Measurements from ENCODE around the gene FNTB. TPM values are rescaled to one million over a fixed set of nuclear protein-coding genes. Genes with fewer than 3 reads are reported as not detected.

FNTB gene
- total RNA-seq, 1 donor from 2014 or later, result 19.9 TPM

DNA sequence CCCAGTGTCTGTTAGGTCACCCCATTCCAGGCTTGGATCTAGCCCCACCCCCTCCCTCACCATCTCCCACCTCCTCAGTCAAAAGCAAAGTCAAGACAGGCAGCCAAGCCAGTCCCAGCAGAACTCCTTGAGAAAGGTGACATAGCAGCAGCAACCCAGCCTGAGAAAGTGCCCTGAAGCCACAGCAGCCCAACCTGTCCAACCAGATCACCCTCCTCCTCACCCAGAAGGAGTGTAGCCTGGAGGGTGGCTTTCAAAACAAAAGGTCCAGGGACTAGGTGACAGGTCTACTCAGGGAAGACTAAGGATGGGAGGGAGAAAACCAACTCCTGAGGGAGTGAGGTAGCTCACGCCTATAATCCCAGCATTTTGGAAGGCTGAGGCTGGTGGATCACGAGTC, 19.7 kb upstream of the FNTB start:
- TF ChIP-seq, protein P1, sequence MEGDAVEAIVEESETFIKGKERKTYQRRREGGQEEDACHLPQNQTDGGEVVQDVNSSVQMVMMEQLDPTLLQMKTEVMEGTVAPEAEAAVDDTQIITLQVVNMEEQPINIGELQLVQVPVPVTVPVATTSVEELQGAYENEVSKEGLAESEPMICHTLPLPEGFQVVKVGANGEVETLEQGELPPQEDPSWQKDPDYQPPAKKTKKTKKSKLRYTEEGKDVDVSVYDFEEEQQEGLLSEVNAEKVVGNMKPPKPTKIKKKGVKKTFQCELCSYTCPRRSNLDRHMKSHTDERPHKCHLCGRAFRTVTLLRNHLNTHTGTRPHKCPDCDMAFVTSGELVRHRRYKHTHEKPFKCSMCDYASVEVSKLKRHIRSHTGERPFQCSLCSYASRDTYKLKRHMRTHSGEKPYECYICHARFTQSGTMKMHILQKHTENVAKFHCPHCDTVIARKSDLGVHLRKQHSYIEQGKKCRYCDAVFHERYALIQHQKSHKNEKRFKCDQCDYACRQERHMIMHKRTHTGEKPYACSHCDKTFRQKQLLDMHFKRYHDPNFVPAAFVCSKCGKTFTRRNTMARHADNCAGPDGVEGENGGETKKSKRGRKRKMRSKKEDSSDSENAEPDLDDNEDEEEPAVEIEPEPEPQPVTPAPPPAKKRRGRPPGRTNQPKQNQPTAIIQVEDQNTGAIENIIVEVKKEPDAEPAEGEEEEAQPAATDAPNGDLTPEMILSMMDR (IDR thresholded peaks at IDR 0.05; ENCODE audit: insufficient read depth, low read depth, low read length), result no peak
- TF ChIP-seq EZH2 (IDR thresholded peaks at IDR 0.05; ENCODE audit: insufficient read depth, low read length), result no peak
- Histone ChIP-seq H3K4me2 (ENCODE audit: low read length) (no peak overlapping the region), H3K4me3 (ENCODE audit: insufficient read depth, low read depth, low read length) (no peak overlapping the region), H3K36me3 (ENCODE audit: insufficient read depth, low read length) (no peaks in the 10 kb centered on the region), H3K9ac (ENCODE audit: low read length) (no peak overlapping the region), H3K9me3 (ENCODE audit: insufficient read depth, low read depth, low read length) (no peaks in the 10 kb centered on the region), H3K27ac (ENCODE audit: low read depth, low read length) (no peak overlapping the region), H3K27me3 (ENCODE audit: insufficient read depth, low read length) (no peaks in the 10 kb centered on the region), H4K20me1 (ENCODE audit: insufficient read depth, low read length) (peaks cover 36% of the 10 kb centered on the region), H2AFZ (ENCODE audit: low read depth, low read length) (no peak overlapping the region), H3K4me1 (ENCODE audit: insufficient read depth, low read length) (peaks cover 19% of the 10 kb centered on the region), H3K79me2 (ENCODE audit: insufficient read depth, low read length) (peaks cover 4% of the 10 kb centered on the region)
- Mint-ChIP-seq H3K27ac (ENCODE audit: unreplicated experiment) (no peak overlapping the region), H3K4me1 (ENCODE audit: low read depth, unreplicated experiment) (peaks cover 27% of the 10 kb centered on the region), H3K27me3 (ENCODE audit: low read depth, unreplicated experiment) (no peaks in the 10 kb centered on the region), H3K9me3 (ENCODE audit: unreplicated experiment) (peaks cover 2% of the 10 kb centered on the region), H3K36me3 (ENCODE audit: low read depth, unreplicated experiment) (peaks cover 10% of the 10 kb centered on the region), H3K4me3 (ENCODE audit: unreplicated experiment) (no peak overlapping the region)
- FAIRE-seq (no peak), DNase-seq (ENCODE audit: low read depth) (no peak)

DNA sequence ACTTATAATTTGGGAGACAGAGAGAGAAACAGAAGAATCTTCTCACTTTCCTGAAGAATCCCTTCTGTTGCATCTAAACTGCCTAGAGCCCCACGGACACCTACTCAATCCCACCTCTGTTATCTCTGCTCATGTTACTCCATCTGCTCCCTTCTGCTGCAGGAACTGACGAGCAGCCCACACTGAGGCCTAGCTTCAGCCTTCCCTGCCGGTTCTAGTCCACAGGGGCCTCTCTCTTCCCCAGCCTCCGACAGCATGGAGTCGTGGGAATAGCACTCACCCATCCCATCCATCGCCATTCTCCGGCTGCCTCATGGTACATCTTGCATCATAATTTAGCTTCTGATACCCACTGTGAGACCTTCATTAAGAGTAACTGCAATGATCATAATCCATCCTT, 18.5 kb upstream of the FNTB start:
- H3K9ac ChIP-seq (ENCODE audit: low read length), result no peak overlapping the region

GRCh38 chr14:64968651-64969050, 18.0 kb upstream of the FNTB start:
- peak overlapping the region; percentile 55 for H3K4me2 ChIP-seq (ENCODE audit: low read length)
- no peaks in the 10 kb centered on the region for H3K27me3 Mint-ChIP-seq (ENCODE audit: low read depth, unreplicated experiment)
- H3K27me3 ChIP-seq (ENCODE audit: insufficient read depth, low read length), result no peaks in the 10 kb centered on the region
- H3K36me3 Mint-ChIP-seq (ENCODE audit: low read depth, unreplicated experiment), result peaks cover 10% of the 10 kb centered on the region
- FAIRE-seq (no peak), DNase-seq (ENCODE audit: low read depth) (no peak)
- H3K9ac ChIP-seq (ENCODE audit: low read length), result no peak overlapping the region
- peaks cover 19% of the 10 kb centered on the region for H3K4me1 ChIP-seq (ENCODE audit: insufficient read depth, low read length)
- H3K4me1 Mint-ChIP-seq (ENCODE audit: low read depth, unreplicated experiment), result peaks cover 27% of the 10 kb centered on the region
- no peak overlapping the region for H3K27ac Mint-ChIP-seq (ENCODE audit: unreplicated experiment)
- no peak overlapping the region for H2AFZ ChIP-seq (ENCODE audit: low read depth, low read length)
- peaks cover 30% of the 10 kb centered on the region for H4K20me1 ChIP-seq (ENCODE audit: insufficient read depth, low read length)
- no peaks in the 10 kb centered on the region for H3K9me3 ChIP-seq (ENCODE audit: insufficient read depth, low read depth, low read length)
- TF ChIP-seq, protein P1 (IDR thresholded peaks at IDR 0.05; ENCODE audit: insufficient read depth, low read depth, low read length), result no peak
- no peak for TF ChIP-seq EZH2 (IDR thresholded peaks at IDR 0.05; ENCODE audit: insufficient read depth, low read length)
- no peak overlapping the region for H3K4me3 ChIP-seq (ENCODE audit: insufficient read depth, low read depth, low read length)
- no peak overlapping the region for H3K4me3 Mint-ChIP-seq (ENCODE audit: unreplicated experiment)
- H3K79me2 ChIP-seq (ENCODE audit: insufficient read depth, low read length), result peaks cover 4% of the 10 kb centered on the region
- H3K36me3 ChIP-seq (ENCODE audit: insufficient read depth, low read length), result no peaks in the 10 kb centered on the region
- H3K27ac ChIP-seq (ENCODE audit: low read depth, low read length), result no peak overlapping the region
- peaks cover 2% of the 10 kb centered on the region for H3K9me3 Mint-ChIP-seq (ENCODE audit: unreplicated experiment)

More for the DNA sequence above, 18.5 kb upstream of the FNTB start:
- peaks cover 30% of the 10 kb centered on the region for H4K20me1 ChIP-seq (ENCODE audit: insufficient read depth, low read length)
- no peak overlapping the region for H3K27ac Mint-ChIP-seq (ENCODE audit: unreplicated experiment)
- H3K27ac ChIP-seq (ENCODE audit: low read depth, low read length), result no peak overlapping the region
- no peaks in the 10 kb centered on the region for H3K9me3 ChIP-seq (ENCODE audit: insufficient read depth, low read depth, low read length)
- H3K9me3 Mint-ChIP-seq (ENCODE audit: unreplicated experiment), result peaks cover 2% of the 10 kb centered on the region
- no peak for DNase-seq (ENCODE audit: low read depth)
- H3K36me3 ChIP-seq (ENCODE audit: insufficient read depth, low read length), result no peaks in the 10 kb centered on the region
- H3K27me3 ChIP-seq (ENCODE audit: insufficient read depth, low read length), result no peaks in the 10 kb centered on the region
- H3K27me3 Mint-ChIP-seq (ENCODE audit: low read depth, unreplicated experiment), result no peaks in the 10 kb centered on the region
- no peak overlapping the region for H3K4me3 Mint-ChIP-seq (ENCODE audit: unreplicated experiment)
- peaks cover 10% of the 10 kb centered on the region for H3K36me3 Mint-ChIP-seq (ENCODE audit: low read depth, unreplicated experiment)
- H3K4me2 ChIP-seq (ENCODE audit: low read length), result peak overlapping the region; percentile 55
- peaks cover 27% of the 10 kb centered on the region for H3K4me1 Mint-ChIP-seq (ENCODE audit: low read depth, unreplicated experiment)
- peaks cover 4% of the 10 kb centered on the region for H3K79me2 ChIP-seq (ENCODE audit: insufficient read depth, low read length)
- H3K4me3 ChIP-seq (ENCODE audit: insufficient read depth, low read depth, low read length), result no peak overlapping the region
- FAIRE-seq, result no peak
- TF ChIP-seq EZH2 (IDR thresholded peaks at IDR 0.05; ENCODE audit: insufficient read depth, low read length), result no peak
- TF ChIP-seq, protein P1 (IDR thresholded peaks at IDR 0.05; ENCODE audit: insufficient read depth, low read depth, low read length), result no peak
- H3K4me1 ChIP-seq (ENCODE audit: insufficient read depth, low read length), result peaks cover 19% of the 10 kb centered on the region
- no peak overlapping the region for H2AFZ ChIP-seq (ENCODE audit: low read depth, low read length)

Data from astrocyte (in vitro differentiated cells and primary cell).